Central memory CD8-positive, alpha-beta T cell (primary cell): ENCODE data around the gene NEK9.
A peak's percentile ranks its signal among the peaks of the same experiment; 100 is the strongest.

ENCODE experiments used
- ATAC-seq: fragments of 150-1000 bp; cut with Tn5 transposase; replicated peaks from 2 replicates; pipeline ENCODE4 v1.10.0; 2022; ENCODE audit warnings: mild to moderate bottlenecking, moderate FRiP score, moderate number of reproducible peaks; ENCODE audit not compliant: poor library complexity, severe bottlenecking; ENCODE audit errors: extremely low read depth
- DNase-seq, 2 donors: peaks; one replicate each; pipeline ENCODE4 v3.0.0; 2021; ENCODE audit warnings: low spot score in 2 of 2
- H3K27ac Mint-ChIP-seq: one replicate; pipeline ENCODE4 v1.8.0; 2022; ENCODE audit warnings: low read depth, mild to moderate bottlenecking, moderate library complexity, mixed read lengths
- H3K27me3 Mint-ChIP-seq: one replicate; pipeline ENCODE4 v1.8.0; 2022; ENCODE audit warnings: mixed read lengths
- H3K36me3 Mint-ChIP-seq: one replicate; pipeline ENCODE4 v1.8.0; 2022; ENCODE audit warnings: mild to moderate bottlenecking, moderate library complexity, mixed read lengths; ENCODE audit not compliant: insufficient read depth
- H3K4me1 Mint-ChIP-seq: one replicate; pipeline ENCODE4 v1.8.0; 2022; ENCODE audit warnings: mixed read lengths
- H3K4me3 Mint-ChIP-seq: one replicate; pipeline ENCODE4 v1.8.0; 2022; ENCODE audit warnings: mild to moderate bottlenecking, moderate library complexity, mixed read lengths
- H3K9me3 Mint-ChIP-seq: one replicate; pipeline ENCODE4 v1.8.0; 2022; ENCODE audit warnings: mixed read lengths

NEK9 gene

DNA sequence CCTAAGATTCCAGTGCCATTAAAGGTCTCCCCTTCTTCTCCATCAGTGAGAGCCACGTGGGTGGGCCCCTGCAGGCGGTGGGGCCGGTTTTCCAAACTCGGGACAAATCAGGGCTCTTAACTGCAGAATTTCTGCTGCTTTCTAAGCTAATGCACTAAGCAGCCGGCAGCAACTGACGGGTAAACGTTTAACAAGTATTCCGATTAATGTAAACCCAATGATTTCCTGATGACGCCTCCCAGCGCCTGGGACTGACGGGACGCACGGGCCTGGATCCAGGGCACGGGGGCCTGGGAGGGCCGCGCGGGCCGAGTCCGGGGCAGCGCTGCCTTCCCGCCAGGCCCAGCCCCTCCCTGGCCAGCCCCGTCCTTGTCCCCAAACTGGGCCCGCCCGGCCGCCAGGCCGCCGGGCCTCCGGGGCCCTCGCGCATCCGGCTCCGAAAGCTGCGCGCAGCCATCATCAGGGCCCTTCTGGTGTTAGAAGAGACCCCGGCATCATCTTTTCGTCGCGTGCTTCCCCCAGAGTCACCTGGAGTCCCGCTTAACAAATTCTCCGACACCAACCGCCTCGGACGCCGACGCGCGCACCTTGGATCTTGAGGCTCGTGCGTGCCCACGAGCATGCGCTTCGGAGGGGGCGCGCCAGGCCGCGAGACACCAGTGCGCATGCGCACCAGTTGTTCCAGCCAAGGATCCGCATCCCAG is 75.8 kb downstream of the NEK9 start, which contains the start of gene MLH3:
Gene MLH3 (minus strand): TSS at position 616 of the 704 bp plus-strand sequence. CDS start 1,812 bp downstream, outside the sequence.
- ATAC-seq = peak; percentile 79
- peaks cover 32% of the 10 kb centered on the region for H3K4me1 Mint-ChIP-seq
- peak; percentile 65 to 67 for DNase-seq
- H3K27ac Mint-ChIP-seq = peak within 1 kb of the TSS; percentile 98
- peaks cover 18% of the 10 kb centered on the region for H3K36me3 Mint-ChIP-seq
- H3K4me3 Mint-ChIP-seq = peak within 1 kb of the TSS; percentile 88
- H3K9me3 Mint-ChIP-seq = no peaks in the 10 kb centered on the region
- H3K27me3 Mint-ChIP-seq = no peaks in the 10 kb centered on the region

DNA sequence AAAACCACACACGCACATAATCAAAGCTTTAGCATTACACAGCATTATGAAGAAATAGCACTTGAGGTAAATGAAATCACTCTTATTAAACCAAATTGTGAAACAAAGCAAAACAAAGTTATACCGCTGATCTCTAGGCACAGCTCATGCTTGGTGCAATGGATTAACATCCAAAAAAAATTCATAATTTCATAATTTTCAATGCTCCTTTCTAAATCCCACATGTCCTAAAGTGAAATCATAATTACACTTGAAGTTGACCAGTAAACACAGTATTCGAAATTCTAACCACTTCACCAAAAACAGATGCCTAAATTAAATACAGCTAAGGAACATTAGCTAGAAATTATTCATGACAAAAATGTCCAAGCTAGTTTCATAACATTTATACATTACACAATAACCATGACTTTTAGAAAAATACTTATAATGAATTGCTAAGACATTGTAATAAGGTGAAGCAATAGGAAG is 77.1 kb downstream of the NEK9 start:
- H3K9me3 Mint-ChIP-seq = no peaks in the 10 kb centered on the region
- no peaks in the 10 kb centered on the region for H3K27me3 Mint-ChIP-seq
- no peak for ATAC-seq
- peak overlapping the region; percentile 98 for H3K27ac Mint-ChIP-seq
- DNase-seq = no peak
- peak overlapping the region; percentile 88 for H3K4me3 Mint-ChIP-seq
- peaks cover 18% of the 10 kb centered on the region for H3K36me3 Mint-ChIP-seq
- peaks cover 40% of the 10 kb centered on the region for H3K4me1 Mint-ChIP-seq

DNA sequence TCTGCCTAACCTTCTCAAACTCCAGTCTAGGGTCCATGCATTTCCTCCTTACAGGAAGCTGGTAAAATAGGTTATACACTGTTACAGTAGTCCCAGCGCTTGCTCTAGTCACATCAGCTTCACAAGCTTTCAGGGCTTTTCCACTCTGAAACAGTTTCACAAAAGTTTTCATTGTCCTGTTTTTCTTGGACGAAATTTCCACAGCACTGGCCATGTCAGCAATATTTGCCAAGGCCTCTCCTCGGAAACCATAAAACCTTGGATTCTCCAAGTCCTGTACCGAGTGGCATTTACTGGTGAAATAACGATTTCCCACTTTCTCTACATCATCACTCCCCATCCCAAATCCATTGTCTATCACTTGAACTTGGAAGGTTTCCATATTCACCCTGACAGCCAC is 77.7 kb downstream of the NEK9 start:
- no peak overlapping the region for H3K4me3 Mint-ChIP-seq
- H3K9me3 Mint-ChIP-seq = no peaks in the 10 kb centered on the region
- peaks cover 21% of the 10 kb centered on the region for H3K36me3 Mint-ChIP-seq
- H3K27ac Mint-ChIP-seq = no peak overlapping the region
- no peak for ATAC-seq
- no peak for DNase-seq
- peaks cover 46% of the 10 kb centered on the region for H3K4me1 Mint-ChIP-seq
- H3K27me3 Mint-ChIP-seq = no peaks in the 10 kb centered on the region

DNA sequence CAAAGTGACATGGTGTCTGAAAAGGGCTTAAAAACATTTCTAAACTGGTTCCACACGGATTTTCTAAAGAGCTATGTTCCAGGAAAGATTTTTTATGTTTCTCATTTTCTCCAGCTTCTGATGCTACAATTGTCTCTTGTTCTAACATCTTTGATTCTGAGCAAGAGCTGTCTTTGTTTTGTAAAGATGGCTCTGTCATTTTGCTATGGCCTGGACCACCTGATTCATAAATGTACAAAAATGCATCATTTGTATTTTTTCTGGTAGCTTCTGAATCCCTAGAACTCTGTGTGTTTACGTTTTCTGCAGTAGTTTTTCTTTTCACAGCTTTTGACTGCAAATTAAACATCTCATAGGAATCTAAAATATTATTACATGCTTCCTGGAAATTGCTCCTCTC is 78.7 kb downstream of the NEK9 start:
- Mint-ChIP-seq H3K36me3 (peaks cover 21% of the 10 kb centered on the region), H3K9me3 (no peaks in the 10 kb centered on the region)
- ATAC-seq = no peak

DNA sequence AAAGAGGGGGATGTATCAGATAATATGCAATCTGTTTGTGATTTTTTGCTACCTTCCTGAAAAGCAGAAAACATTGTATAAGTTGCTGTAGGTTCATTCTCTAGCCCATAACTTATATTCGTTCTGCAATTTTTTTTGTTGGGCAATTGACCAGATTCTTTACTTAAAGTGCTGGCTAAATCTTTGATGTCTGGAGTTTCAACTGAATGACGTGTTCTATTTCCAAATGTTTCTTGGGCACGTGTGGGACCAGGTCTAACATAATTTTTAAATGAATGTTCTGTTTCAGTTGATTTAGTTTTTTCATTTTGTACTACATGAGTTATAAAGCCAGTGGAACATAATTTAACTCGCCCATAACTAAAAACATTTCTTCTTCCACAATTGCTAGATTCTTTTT is 79.3 kb downstream of the NEK9 start:
- ATAC-seq (no peak), DNase-seq (no peak)
- Mint-ChIP-seq H3K4me3 (no peak overlapping the region), H3K4me1 (peaks cover 51% of the 10 kb centered on the region), H3K36me3 (peaks cover 20% of the 10 kb centered on the region), H3K27ac (no peak overlapping the region), H3K9me3 (no peaks in the 10 kb centered on the region), H3K27me3 (no peaks in the 10 kb centered on the region)

More for the DNA sequence above, 78.7 kb downstream of the NEK9 start:
- no peak overlapping the region for H3K27ac Mint-ChIP-seq
- peaks cover 50% of the 10 kb centered on the region for H3K4me1 Mint-ChIP-seq
- no peak overlapping the region for H3K4me3 Mint-ChIP-seq
- no peak for DNase-seq
- H3K27me3 Mint-ChIP-seq = no peaks in the 10 kb centered on the region

DNA sequence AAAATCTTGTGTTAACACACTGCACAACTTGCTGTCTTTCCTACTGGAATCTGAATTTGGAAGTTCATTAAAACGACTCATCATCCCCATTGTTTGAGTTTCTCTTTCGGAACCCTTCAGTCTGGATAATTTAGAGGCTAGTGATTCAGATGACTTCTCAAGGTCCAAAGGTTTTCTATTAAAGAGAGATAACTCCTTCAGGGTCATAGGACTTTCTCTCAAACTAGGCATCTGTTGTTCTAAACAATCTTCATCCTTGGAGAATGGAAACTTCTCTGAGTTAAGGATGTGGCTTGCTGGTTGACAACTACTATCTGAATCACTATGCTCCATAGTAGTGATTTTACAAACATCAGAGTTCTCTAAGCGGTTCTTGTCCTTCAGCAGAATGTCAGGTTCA is 79.9 kb downstream of the NEK9 start:
- H3K27ac Mint-ChIP-seq = no peak overlapping the region
- peaks cover 20% of the 10 kb centered on the region for H3K36me3 Mint-ChIP-seq
- no peaks in the 10 kb centered on the region for H3K9me3 Mint-ChIP-seq
- H3K4me1 Mint-ChIP-seq = peaks cover 51% of the 10 kb centered on the region
- no peaks in the 10 kb centered on the region for H3K27me3 Mint-ChIP-seq
- DNase-seq (no peak), ATAC-seq (no peak)
- no peak overlapping the region for H3K4me3 Mint-ChIP-seq

DNA sequence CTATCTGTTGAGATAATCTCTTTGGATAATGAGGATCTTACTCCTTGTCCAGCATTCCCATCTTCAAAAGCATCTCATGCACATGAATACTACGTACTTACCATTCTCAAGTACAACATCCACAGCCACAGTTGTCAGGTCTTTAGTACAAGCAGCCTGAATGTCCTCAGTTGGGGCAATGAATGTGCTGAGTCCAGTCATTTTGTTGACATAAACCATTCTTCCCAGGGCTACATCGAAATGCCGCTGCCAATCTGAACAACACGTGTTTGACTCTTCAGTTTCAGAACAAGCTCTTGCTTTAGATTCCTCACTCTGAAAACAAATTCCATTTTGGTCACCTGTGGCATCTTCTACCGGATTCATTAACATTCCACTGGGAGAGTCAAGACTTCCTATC is 80.6 kb downstream of the NEK9 start:
- Mint-ChIP-seq H3K27me3 (no peaks in the 10 kb centered on the region), H3K9me3 (no peaks in the 10 kb centered on the region), H3K27ac (no peak overlapping the region), H3K4me3 (no peak overlapping the region), H3K36me3 (peaks cover 17% of the 10 kb centered on the region), H3K4me1 (peaks cover 51% of the 10 kb centered on the region)
- DNase-seq (no peak), ATAC-seq (no peak)

DNA sequence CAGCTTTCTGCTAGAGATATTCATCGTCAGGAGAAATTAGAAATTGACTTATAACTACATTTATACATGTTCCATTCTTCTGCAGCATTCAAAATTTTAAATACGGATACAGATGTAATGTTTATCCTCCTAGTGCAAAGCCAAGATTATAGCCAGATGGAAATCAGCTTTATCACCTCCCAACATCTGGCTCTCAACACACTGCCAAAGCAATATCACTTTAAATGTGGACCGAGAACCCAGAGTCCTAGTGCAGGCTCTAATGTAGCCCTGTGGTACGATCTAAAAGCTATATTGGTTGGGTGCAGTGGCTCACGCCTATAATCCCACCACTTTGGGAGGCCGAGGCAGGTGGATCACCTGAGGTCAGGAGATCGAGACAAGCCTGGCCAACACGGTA is 82.1 kb downstream of the NEK9 start:
- Mint-ChIP-seq H3K4me3 (no peak overlapping the region), H3K27me3 (no peaks in the 10 kb centered on the region), H3K27ac (no peak overlapping the region), H3K36me3 (peaks cover 11% of the 10 kb centered on the region), H3K9me3 (no peaks in the 10 kb centered on the region), H3K4me1 (peaks cover 41% of the 10 kb centered on the region)
- no peak for DNase-seq
- no peak for ATAC-seq

DNA sequence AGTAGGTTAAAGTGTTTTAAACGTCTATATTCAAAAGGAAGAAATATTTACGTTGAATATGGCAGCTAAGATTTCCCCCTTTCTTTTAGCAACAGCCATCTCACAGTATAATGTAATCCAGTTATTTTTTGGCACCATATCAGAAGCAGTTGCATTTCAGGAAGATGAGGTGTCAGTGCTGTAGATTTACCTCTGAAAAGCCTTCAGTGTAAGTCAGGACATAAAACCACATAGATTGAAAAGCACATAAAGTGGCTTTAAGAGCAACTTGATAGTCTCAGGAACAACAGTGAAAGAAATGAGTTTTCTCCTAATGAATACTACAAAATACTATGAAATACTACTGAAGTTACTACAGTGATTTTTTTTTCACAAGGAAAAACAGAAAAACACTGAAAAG is 82.5 kb downstream of the NEK9 start:
- H3K4me1 Mint-ChIP-seq = peaks cover 40% of the 10 kb centered on the region
- H3K4me3 Mint-ChIP-seq = no peak overlapping the region
- peaks cover 9% of the 10 kb centered on the region for H3K36me3 Mint-ChIP-seq
- no peak overlapping the region for H3K27ac Mint-ChIP-seq
- no peaks in the 10 kb centered on the region for H3K9me3 Mint-ChIP-seq
- no peak for ATAC-seq
- DNase-seq = no peak
- H3K27me3 Mint-ChIP-seq = no peaks in the 10 kb centered on the region

DNA sequence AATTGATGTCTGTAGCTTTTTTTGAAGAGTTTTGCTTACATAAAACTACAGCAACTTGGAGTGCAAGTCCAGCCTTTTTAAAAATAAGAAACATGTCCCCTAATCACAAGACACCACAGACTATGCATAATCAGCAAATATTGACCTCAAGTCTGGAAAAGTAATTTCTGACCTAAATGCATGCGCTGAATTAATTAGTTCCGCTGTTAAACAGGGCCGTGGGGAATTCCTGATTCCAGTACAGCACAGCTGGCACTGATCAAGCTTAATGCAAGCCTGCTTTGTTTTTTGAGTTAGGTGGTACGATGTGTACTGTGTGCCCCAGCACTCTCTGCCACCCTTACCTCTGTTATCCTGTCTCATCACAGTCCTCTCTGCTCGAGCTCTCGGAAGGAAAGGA is 84.8 kb downstream of the NEK9 start:
- Mint-ChIP-seq H3K36me3 (peaks cover 11% of the 10 kb centered on the region), H3K27me3 (no peaks in the 10 kb centered on the region)

DNA sequence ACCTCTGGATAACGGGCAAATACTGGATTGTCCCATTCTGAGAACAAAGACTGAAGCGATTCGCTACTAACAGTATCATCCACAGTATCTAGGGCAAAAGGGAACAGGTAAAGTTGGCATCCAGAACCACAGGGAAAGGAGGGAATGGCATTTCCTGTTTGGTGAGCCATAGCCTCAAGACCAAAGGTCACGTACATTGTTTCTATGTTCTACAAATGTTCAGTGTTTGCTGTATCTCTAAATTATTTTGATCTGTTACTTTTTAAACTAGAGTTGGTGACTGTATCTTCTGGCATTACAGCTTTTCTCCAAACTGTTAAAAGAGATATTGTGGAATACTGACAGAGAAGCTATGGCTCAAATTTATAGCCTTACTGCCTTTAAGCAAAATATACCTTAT is 85.2 kb downstream of the NEK9 start:
- no peaks in the 10 kb centered on the region for H3K9me3 Mint-ChIP-seq
- H3K4me3 Mint-ChIP-seq = no peak overlapping the region
- ATAC-seq = no peak
- H3K36me3 Mint-ChIP-seq = peaks cover 11% of the 10 kb centered on the region
- no peaks in the 10 kb centered on the region for H3K27me3 Mint-ChIP-seq
- H3K4me1 Mint-ChIP-seq = peaks cover 25% of the 10 kb centered on the region
- no peak for DNase-seq
- no peak overlapping the region for H3K27ac Mint-ChIP-seq

More for the DNA sequence above, 84.8 kb downstream of the NEK9 start:
- ATAC-seq = no peak
- Mint-ChIP-seq H3K27ac (no peak overlapping the region), H3K4me3 (no peak overlapping the region), H3K9me3 (no peaks in the 10 kb centered on the region), H3K4me1 (peaks cover 29% of the 10 kb centered on the region)
- no peak for DNase-seq

DNA sequence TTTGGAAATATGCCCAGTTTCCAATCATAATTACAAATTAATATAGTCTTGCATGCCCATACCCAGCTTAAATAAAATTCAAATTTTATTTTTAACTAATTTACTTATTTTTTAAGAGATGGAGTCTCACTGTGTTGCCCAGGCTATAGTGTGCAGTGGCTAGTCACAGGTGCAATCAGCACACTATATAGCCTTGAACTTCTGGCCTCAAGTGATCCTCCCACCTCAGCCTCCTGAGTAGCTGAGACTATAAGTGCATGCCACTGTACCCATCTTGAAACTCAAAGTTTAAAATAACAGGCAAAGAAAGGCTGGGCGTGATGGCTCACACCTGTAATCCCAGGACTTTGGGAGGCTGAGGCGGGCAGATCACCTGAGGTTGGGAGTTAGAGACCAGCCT is 85.9 kb downstream of the NEK9 start:
- DNase-seq = no peak
- no peaks in the 10 kb centered on the region for H3K9me3 Mint-ChIP-seq
- H3K4me1 Mint-ChIP-seq = peaks cover 20% of the 10 kb centered on the region
- H3K36me3 Mint-ChIP-seq = peaks cover 15% of the 10 kb centered on the region
- H3K27ac Mint-ChIP-seq = no peak overlapping the region
- no peaks in the 10 kb centered on the region for H3K27me3 Mint-ChIP-seq
- ATAC-seq = no peak
- H3K4me3 Mint-ChIP-seq = no peak overlapping the region

DNA sequence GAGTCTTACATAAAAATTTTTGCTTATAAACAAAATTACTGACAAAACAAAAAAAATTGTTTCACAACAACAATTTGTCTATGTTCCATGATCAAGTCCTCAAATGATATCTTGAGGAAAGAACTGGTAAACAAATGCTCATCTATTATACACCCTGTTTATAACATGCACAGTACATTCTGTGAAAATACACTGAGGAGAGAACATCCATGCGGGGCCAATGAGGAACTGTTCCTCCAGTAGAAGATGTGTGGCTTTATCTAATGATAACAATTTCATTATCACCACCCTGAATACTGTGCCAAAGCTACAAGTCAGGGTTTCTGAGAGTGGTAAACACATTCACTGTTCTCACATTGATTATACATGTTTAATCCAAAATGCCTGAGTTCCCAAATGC is 86.3 kb downstream of the NEK9 start:
- Mint-ChIP-seq H3K27ac (no peak overlapping the region), H3K9me3 (no peaks in the 10 kb centered on the region), H3K4me1 (peaks cover 15% of the 10 kb centered on the region), H3K36me3 (peaks cover 15% of the 10 kb centered on the region), H3K4me3 (no peak overlapping the region), H3K27me3 (no peaks in the 10 kb centered on the region)
- no peak for DNase-seq
- ATAC-seq = no peak
